GM18519 (cell line): Measurements from ENCODE around the gene NR5A2.
A peak's percentile ranks its signal among the peaks of the same experiment; 100 is the strongest.

Experiments used
- ATAC-seq: cut with Tn5 transposase; IDR thresholded peaks from one replicate; pipeline ENCODE4 v1.9.1; 2021; ENCODE audit warnings: mild to moderate bottlenecking, moderate library complexity; ENCODE audit not compliant: unreplicated experiment, low FRiP score

The NR5A2 gene

DNA sequence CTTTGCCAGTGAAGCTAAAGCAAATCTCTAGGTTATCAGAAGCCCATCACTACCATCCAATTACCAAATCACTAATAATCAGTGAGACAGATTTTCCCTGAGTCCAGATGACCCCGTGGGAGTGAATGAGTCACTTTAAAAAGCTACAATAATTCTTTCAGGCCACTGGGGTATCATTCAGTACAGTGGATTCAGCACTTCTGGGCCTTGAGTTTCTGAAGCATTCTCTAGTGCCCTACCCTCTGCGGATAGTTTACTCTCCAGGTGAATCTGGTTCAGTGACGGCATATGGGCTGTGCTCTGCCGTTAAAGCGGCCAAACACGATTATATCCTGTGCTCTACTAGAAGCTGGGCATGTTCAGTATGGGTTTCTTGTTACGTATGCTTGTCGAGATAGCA is 26.1 kb downstream of the NR5A2 start:
- ATAC-seq: no peak

DNA sequence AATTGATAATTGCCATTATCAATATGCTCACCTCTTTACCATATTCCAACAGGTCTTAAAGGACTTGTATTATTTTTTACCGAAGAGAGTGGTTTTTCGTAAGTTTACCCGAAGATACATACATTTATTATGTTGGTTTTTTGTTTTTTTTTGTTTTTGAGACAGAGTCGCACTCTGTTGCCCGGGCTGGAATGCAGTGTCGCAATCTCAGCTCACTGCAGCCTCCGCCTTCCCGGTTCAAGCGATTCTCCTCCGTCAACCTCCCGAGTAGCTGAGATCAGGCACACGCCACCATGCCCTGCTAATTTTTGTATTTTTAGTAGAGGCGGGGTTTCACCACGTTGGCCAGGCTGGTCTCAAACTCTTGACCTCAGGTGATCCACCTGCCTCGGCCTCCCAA is 30.8 kb downstream of the NR5A2 start:
- ATAC-seq: no peak

DNA sequence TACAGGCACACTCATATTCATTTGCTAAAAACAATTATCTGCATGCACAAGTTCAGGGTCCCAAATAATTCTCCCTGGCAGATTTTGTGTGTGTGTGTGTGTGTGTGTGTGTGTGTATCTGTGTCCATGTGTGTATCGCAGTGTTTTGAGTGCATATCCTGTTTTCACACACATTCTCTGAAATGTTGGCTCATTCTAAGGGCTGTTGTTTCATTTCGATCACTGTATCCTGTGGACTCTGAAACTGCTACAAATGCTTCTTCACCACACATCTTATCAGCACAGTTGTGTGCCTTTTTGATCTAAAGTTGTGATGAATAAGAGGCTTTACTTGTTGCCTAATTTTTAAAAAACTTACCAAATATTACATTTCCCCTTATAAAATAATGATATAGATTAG is 34.6 kb downstream of the NR5A2 start:
- no peak for ATAC-seq

DNA sequence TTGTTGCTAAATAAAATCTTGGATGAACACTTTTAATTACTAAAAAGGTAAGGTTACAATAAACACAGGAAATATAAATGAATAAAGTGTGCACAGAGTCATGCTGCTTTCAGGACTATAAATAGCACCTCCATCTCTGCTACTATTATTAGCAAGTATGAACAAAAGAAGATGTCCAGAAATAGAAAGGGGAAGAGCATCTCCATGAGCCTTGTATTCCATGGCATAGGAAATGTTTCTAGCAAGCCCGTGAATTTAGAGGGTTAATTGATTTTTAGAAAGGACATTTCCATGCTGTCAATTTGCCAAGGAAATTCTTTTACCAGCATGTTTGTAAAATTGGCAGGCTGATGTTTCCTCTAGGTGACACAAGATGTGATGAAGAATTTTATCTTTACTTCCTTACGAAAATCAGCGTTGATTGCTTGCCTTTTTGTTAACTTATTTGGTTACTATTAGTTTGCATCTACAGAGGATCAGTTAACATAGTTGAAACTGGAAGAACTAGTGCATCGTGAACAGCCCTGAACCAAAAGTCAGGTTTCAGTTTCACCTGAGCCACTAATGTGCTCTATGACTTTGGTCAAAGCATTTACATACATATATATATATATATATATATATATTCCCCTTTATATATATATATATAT is 45.3 kb downstream of the NR5A2 start:
- peak; percentile 94 for ATAC-seq

DNA sequence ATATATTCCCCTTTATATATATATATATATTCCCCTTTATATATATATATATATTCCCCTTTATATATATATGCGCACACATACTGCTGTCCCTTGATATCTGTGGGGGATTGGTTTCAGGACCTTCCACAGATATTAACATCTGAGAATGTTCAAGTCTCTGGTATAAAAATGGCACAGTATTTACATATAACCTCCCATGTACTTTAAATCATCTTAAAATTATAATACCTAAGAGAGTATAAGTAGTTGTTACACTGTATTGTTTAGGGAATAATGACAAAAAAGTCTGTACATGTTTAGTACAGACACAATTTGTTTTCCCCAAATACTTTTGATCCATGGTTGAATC is 45.8 kb downstream of the NR5A2 start:
- ATAC-seq: peak; percentile 22

DNA sequence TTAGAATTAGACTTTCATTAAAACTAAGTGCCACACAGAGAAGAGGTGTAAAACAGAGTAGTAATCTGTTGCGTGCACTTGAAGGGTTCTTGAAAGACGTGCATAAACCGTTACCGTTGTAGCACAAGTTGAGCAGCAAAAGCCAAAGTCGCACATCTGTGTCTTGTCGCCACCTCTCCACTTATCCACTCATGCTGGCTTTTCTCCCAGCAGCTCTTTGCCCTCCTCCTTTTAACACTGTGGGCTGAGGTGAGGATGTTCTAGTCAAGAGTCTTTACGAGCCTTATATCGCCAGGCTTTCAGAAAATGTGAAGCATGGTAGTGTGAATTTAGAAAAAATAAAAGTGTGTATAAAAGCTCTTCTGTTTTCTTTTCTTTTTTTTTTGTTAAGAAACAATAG is 48.0 kb downstream of the NR5A2 start:
- no peak for ATAC-seq

DNA sequence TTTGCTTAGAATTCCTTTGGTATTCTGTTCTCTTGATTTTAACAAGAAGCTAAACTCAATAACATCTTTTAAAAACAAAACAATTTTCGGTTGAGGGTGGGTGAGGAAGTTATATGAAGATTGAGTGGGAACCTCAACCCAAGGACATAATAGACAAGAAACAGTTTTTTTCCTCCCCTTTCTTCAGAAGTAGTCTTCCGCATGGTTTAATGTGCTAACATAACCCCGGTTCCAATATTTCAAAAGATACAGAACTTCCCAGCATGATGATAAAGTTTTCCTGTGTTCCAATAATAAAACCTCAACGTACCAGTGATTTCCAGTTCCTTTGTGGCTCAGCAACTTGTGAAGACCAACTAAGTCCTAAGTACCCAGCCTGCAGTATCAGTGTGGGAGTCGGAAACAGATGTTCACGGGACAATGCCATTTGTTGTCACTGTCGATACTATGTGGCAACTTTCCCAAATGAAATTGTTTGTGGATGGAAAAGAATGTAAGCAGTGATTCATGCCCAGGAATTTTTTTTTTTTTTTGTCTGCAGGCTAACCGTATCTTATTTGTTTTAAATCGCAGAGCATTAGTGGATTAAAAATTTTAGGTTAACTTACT is 48.5 kb downstream of the NR5A2 start:
- no peak for ATAC-seq

DNA sequence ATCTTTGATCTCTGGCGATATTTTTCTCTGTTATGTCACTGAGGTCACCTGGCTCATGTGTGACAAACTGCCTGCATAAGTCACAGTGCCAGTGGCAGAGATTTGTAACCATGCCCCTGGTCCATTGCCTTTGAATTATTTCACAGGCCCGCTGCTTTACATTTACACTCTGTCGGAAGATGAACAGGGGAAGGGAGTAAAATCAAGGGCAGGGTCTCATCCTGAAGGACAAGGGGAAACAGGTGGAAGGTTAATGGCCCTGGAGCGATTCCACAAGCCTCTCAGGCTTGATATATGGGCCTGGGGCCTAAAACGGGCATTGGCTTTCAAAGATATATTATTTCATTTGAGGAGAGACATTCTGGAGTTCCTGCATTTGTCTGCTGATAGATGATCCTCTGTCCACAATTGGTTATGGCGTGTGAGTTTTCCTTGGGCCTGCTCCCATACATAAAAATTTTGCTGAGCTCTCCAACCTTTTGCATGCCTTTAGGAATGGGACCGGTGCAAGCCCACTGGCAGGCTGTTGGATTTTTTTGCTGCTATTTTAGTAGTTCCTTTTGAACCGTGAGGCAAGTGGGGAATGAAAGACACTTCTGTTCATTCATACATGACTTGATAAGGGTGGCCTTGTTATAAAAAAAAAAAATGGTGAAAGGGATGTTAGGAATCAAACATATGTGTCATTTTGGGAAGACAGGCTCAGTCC is 51.9 kb downstream of the NR5A2 start:
- ATAC-seq: no peak

DNA sequence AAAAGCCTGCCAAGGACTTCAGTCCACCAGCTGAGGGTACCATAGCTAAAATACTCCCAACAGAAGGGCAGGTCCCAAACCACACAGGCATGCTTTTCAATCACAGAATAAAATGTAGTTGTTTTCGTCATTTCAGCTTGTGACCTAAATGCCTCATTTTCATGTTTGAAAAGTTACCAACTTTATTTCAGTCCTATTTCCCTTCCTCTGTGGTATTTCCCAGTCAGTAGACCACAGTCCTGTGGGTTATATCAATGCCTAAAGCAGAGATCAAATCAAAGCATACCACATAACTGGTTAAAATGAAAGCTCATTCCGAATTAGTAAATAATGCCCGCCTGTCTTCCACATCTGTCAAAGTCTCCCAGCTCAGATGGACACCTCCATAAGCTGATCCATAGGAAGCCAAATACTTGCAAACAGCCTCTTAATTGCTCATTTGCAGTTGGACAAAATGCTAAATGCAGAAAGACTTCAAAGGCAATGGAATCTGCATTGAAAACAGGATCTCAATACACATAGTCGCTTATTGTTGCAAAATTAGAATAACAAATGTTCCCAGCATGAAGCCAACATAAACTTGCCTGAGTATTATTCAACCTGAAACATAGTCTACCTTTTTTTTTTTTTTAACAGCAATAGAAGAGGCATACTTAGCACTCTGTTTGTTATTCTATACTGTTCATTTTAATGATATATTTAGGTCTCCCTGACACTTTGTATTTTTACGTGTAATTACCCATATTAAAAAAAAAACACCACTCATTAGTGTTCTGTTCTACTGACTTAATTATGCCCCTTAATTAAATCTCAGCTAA is 53.9 kb downstream of the NR5A2 start:
- ATAC-seq: no peak

DNA sequence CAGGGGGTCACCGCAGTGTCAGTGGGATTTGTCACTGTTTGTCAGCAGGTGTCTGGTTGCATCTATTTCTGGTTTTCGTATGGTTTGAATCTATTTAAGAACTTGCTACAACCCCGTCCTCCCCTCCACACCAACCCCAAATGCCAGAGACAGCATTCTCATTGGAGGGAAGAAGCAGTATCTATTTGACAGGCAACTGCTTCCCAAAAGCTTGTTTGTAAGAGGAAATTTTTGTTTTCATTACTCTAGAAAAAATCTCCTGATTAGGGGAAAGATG is 54.4 kb downstream of the NR5A2 start:
- no peak for ATAC-seq

DNA sequence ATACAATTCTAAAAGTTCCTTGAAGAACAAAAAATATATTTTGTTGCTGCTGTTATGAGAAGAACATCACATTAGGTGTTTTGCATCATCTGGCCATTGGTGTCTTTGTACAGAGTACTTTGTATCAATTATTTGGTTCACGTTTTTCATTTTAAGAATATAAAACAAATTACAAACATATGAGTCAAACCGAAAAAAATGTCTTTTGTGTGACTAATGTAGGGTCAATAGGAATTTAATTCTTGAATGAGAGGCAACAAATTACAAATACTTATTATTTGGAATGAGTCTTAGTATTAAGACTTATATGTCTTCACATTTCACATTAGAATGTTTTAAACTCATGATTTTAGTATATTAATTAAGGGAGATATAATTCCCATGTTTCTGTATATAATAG is 54.8 kb downstream of the NR5A2 start:
- ATAC-seq: no peak

DNA sequence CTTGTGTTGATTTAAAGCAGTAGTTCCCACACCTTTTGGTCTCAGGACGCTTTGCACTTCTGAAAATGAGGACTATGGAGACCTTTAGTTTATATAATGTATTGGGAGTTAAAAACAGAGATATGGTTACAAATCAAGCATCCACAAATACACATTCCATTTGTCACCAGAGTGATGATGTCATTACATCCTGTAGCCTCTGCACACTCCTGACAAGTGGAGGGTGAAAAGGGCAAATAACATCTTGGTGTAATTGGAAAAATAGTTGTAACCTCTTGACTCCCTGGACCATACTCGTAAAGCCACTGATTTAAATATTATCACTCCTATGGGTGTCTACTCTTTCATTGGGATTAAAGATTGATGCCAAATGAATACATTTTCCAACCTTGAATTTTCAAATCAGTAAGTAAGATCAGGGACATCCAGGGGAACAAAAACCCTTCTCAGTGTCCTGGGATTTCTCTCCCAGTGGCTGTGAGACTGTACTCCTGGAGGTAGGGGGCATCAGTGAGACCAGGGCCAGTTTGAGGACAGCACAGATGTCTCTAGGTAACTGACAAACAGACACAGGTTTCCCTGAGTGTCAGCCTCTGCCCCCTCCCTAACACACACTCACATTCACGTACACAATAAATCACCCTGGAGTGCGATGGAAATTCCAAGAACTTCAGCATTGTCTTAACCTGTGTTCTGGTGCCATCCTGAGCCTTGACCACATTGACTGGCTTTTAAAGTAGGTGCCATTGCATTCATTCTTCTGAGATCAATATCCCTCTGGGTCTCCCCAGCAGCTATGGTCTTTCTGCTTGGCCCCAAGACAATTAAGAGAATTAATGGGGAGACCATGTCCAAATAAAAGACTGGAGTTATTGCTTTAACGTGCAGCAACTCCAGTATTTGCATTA is 63.0 kb downstream of the NR5A2 start:
- no peak for ATAC-seq

DNA sequence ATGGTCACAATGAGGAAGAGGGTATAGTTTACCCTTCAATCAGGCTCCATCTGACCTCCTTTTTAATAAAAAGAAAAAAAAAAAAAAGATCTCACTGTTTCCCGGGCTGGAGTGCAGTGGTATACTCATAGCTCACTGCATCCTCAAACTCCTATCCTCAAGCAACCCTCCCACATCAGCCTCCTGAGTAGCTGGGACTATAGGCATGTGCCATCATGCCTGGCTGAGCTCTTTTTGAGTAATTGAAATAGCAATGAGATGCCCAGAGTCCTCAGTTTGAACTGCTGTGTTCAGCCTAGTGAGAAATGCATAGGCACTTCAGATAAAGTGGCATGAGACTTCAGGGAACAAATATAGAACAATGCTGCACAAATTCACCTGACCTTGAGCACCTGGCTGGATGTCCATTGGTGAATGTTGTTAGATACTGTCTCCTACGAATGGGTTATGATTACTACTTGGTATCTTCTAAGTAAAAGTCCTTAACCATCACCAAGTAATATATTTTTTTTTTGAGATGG is 67.6 kb downstream of the NR5A2 start:
- no peak for ATAC-seq

DNA sequence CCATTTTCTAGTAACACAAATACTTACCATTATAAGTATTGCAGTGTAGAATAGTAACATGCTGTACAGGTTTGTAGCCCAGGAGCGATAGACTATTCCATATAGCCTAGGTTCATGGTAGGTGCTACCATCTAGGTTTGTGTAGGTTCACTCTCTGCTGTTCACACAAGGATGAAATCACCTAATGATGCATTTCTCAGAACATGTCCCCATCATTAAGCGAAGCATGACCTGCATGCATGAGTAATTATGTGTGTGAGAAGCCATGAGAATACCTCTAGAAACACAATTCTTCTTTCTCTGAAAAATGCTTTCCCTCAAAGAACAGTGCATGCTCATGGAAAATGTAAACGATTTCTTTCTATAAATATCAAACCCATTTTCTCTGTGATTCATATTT is 69.3 kb downstream of the NR5A2 start:
- ATAC-seq: peak; percentile 46

DNA sequence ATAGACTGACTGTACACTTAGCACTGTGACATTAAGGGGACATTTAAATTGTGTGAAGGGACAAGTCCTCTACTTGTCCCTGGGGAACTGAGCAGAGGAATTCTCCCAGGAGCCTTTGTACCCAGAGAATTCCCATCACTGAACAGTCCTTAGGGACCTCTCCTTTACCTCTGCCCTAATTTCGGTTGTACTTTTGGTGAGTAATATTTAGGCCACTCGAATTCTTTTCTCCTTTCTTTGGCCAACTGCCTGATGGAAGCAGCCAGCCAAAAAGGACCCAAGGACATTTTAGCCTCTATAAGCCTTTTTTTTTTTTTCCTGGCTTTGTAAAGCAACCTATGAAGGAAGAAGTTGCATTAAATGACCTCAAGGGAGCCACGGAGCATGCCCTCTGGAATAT is 71.5 kb downstream of the NR5A2 start:
- ATAC-seq: no peak

DNA sequence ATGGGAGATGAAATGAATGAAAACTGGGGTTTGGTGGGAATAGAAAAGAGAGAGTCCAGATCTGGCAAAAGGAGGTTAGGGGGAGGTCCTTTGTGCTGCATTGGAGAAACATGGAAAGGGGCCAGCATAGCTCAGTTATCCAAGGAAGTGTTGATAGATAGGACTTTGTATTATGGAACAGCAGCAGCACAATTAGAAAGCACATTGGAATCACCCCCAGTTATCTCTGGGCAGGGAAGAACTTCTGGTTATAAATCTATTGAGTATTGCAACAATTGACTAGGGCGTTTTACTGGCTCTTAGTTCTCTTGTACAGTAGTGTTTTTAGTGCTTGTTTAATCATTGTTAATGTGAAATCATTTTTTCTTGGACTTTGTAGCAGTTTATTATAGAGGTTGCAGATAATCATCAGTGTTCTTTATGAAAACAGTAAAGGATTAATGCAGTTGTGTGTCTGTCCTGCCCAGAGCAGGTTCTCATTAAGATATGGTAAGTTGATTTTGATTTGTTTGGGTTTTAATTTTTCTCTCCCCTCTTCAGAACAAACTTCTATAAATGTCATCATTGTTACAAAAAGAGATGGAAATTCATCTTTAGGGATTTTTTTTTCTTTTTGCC is 76.6 kb downstream of the NR5A2 start:
- ATAC-seq: no peak

DNA sequence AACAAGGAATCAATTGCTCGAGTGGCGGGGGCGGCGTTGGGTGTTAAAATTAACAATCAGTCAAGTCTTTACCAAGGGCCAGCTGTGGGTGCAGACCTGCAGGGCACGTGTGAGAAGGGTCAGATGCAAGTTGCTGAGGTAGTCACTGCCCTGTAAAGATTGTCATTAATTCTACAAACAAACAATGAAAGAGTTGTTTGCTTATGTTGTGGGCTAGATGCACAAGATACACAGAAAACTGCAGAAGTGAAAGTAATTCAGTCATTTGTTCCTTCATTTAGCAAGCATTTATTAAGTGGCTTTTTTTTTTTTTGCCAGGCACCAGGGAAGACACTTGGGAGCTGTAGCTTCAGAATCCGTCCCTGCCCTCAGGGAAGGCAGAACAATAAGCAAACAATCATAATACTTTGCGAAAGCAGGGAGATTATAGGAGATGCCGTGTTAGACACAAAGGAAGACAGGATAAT is 79.5 kb downstream of the NR5A2 start:
- no peak for ATAC-seq

DNA sequence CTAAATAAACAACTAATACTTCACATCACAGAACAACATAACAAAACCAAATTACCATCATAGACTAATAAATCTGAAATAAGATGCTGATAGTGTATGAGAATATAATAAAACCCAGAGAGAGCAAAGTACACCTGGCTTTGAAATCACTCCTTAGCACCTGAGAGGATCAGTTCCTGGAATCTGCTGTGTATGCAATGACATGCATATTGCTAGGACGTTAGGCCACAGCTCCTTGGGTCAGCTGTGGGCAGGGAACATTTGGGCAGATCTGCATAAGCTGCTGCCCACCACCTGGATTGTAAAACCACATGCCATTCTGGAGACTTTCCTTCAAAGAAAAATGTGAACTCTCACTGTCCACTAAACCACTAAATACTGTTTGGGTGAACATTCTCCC is 81.1 kb downstream of the NR5A2 start:
- no peak for ATAC-seq

DNA sequence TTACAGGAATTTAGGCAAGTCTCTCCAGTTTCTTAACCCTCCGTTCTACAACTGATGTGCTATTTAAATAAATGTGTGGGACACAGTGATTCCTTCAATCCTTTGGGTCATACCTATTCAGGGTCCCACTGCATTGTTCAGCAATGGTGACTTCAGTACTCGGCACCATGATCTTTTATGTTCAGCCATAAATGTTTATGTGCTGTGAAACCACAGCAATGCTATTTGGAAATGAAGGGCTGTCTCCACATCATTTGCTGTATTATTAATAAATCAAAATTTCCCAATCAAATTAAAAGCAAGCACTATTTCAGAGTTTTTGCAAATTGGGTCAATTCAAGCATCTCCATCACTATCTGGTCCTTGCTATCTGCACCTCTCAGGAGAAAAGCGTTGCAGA is 84.8 kb downstream of the NR5A2 start:
- no peak for ATAC-seq

DNA sequence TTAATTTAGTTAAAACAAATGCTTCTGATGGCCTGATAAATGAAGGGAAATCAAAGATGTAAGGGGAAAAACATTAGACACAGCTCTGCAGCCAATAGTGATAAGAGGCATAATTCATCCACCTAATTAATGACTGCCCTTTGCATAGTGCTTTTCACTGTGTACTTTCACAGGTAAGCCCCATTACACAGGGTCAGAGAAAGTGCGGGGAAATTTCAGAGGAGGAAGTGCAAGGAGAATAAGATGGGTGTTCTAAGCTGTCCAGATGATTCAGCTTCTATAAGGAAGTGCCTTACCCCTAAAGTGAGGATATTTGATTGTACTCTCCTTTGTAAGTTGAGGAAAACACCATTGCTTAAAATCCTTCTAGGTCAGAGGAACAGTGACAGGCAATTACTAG is 88.0 kb downstream of the NR5A2 start:
- no peak for ATAC-seq
